ENCODE data around the gene SALL3. TPM values are rescaled to one million over a fixed set of nuclear protein-coding genes. Genes with fewer than 3 reads are reported as not detected.

The SALL3 gene
- total RNA-seq, 1 donor from 2014 or later: 0.08 TPM

GRCh38 chr18:78977637-78978348, 1.8 kb upstream of the SALL3 start:
- ATAC-seq (ENCODE audit: poor library complexity): no peak
- intact Hi-C loops (cut with DNase I): no loop called here
- DNase-seq: no peak

- ATAC-seq (ENCODE audit: poor library complexity) (no peak), DNase-seq (no peak)
- intact Hi-C loops (cut with DNase I): no loop called here
Measured at GRCh38 chr18:78978349-78979055, 1.1 kb upstream of the SALL3 start.

- DNase-seq (no peak), ATAC-seq (ENCODE audit: poor library complexity) (no peak)
- intact Hi-C loops (cut with DNase I): no loop called here
Measured at GRCh38 chr18:78979056-78979729, 425 bp upstream of the SALL3 start.

- ATAC-seq (ENCODE audit: poor library complexity): no peak
- DNase-seq: no peak
- intact Hi-C loops (cut with DNase I): no loop called here
Measured at GRCh38 chr18:78980279-78980771, 707 bp downstream of the SALL3 start.

- DNase-seq: no peak
- intact Hi-C loops (cut with DNase I): no loop called here
- no peak for ATAC-seq (ENCODE audit: poor library complexity)
Measured at GRCh38 chr18:78980777-78981380, 1.3 kb downstream of the SALL3 start.

GRCh38 chr18:78981394-78981831, 1.8 kb downstream of the SALL3 start:
- intact Hi-C loops (cut with DNase I): no loop called here
- no peak for ATAC-seq (ENCODE audit: poor library complexity)
- DNase-seq: no peak

- ATAC-seq (ENCODE audit: poor library complexity) (no peak), DNase-seq (no peak)
- intact Hi-C loops (cut with DNase I): no loop called here
Measured at GRCh38 chr18:78981989-78982620, 2.5 kb downstream of the SALL3 start.

- DNase-seq (no peak), ATAC-seq (ENCODE audit: poor library complexity) (no peak)
- intact Hi-C loops (cut with DNase I): no loop called here
Measured at GRCh38 chr18:78983512-78983911, 3.9 kb downstream of the SALL3 start.

GRCh38 chr18:78984941-78985784, 5.5 kb downstream of the SALL3 start:
- ATAC-seq (ENCODE audit: poor library complexity) (no peak), DNase-seq (no peak)
- intact Hi-C loops (cut with DNase I): no loop called here

- DNase-seq (peak; percentile 38), ATAC-seq (ENCODE audit: poor library complexity) (peak; percentile 27)
- intact Hi-C loops (cut with DNase I): no loop called here
Measured at GRCh38 chr18:78986018-78986481, 6.4 kb downstream of the SALL3 start.

GRCh38 chr18:78991446-78991845, 11.8 kb downstream of the SALL3 start:
- ATAC-seq (ENCODE audit: poor library complexity) (no peak), DNase-seq (no peak)
- intact Hi-C loops (cut with DNase I): no loop called here

- ATAC-seq (ENCODE audit: poor library complexity): no peak
- DNase-seq: peak; percentile 32
- intact Hi-C loops (cut with DNase I): no loop called here
Measured at GRCh38 chr18:78992041-78993011, 12.7 kb downstream of the SALL3 start.

GRCh38 chr18:78993014-78993926, 13.7 kb downstream of the SALL3 start:
- DNase-seq (peak; percentile 30), ATAC-seq (ENCODE audit: poor library complexity) (no peak)
- intact Hi-C loops (cut with DNase I): no loop called here

- no peak for ATAC-seq (ENCODE audit: poor library complexity)
- intact Hi-C loops (cut with DNase I): no loop called here
- DNase-seq: peak; percentile 32
Measured at GRCh38 chr18:78994000-78994399, 14.4 kb downstream of the SALL3 start.

GRCh38 chr18:78994531-78994930, 14.9 kb downstream of the SALL3 start:
- ATAC-seq (ENCODE audit: poor library complexity) (no peak), DNase-seq (no peak)
- intact Hi-C loops (cut with DNase I): no loop called here

All from Right ventricle myocardium superior (tissue), 1 donor.